Astrocyte (in vitro differentiated cells and primary cell): ENCODE results near the gene KCNAB1. TPM values are rescaled to one million over a fixed set of nuclear protein-coding genes. Genes with fewer than 3 reads are reported as not detected.

Source experiments
- DNase-seq: peaks from one replicate; pipeline ENCODE4 v3.0.0-alpha.2; 2010; ENCODE audit warnings: low read depth
- FAIRE-seq: peaks from 2 replicates; lab custom pipeline; 2011; peaks lifted over from hg19 to GRCh38; lab: Jason Lieb, UNC
- H2AFZ ChIP-seq: 2 replicates; pipeline ENCODE4 v1.6.0; 2012; ENCODE audit warnings: low read depth, low read length, inconsistent platforms
- H3K27ac ChIP-seq: 2 replicates; pipeline ENCODE4 v1.5.1; 2011; ENCODE audit warnings: low read depth, low read length, inconsistent platforms
- H3K27me3 ChIP-seq: 2 replicates; pipeline ENCODE4 v1.6.0; 2011; ENCODE audit warnings: low read length, inconsistent platforms; ENCODE audit not compliant: insufficient read depth
- H3K36me3 ChIP-seq: 2 replicates; pipeline ENCODE4 v1.5.1; 2011; ENCODE audit warnings: low read length, inconsistent platforms; ENCODE audit not compliant: insufficient read depth
- H3K4me1 ChIP-seq: 2 replicates; pipeline ENCODE4 v1.5.1; 2011; ENCODE audit warnings: low read length, inconsistent platforms; ENCODE audit not compliant: insufficient read depth
- H3K4me2 ChIP-seq: 2 replicates; pipeline ENCODE4 v1.6.0; 2012; ENCODE audit warnings: low read length, inconsistent platforms
- H3K4me3 ChIP-seq: 2 replicates; pipeline ENCODE4 v1.5.1; 2011; ENCODE audit warnings: low read depth, mild to moderate bottlenecking, low read length, inconsistent platforms; ENCODE audit not compliant: insufficient read depth
- H3K79me2 ChIP-seq: 2 replicates; pipeline ENCODE4 v1.6.0; 2012; ENCODE audit warnings: mild to moderate bottlenecking, low read length, inconsistent platforms; ENCODE audit not compliant: insufficient read depth
- H3K9ac ChIP-seq: 2 replicates; pipeline ENCODE4 v1.6.0; 2012; ENCODE audit warnings: mild to moderate bottlenecking, low read length, inconsistent platforms
- H3K9me3 ChIP-seq: 2 replicates; pipeline ENCODE4 v1.5.1; 2012; ENCODE audit warnings: low read depth, mild to moderate bottlenecking, low read length, inconsistent platforms; ENCODE audit not compliant: insufficient read depth
- H4K20me1 ChIP-seq: 2 replicates; pipeline ENCODE4 v1.6.0; 2012; ENCODE audit warnings: low read length, inconsistent platforms; ENCODE audit not compliant: insufficient read depth
- H3K27ac Mint-ChIP-seq: one replicate; pipeline ENCODE4 v1.8.0; 2021; ENCODE audit warnings: mild to moderate bottlenecking, mixed read lengths; ENCODE audit not compliant: unreplicated experiment
- H3K27me3 Mint-ChIP-seq: one replicate; pipeline ENCODE4 v1.8.0; 2021; ENCODE audit warnings: low read depth, mixed read lengths; ENCODE audit not compliant: unreplicated experiment
- H3K36me3 Mint-ChIP-seq: one replicate; pipeline ENCODE4 v1.8.0; 2021; ENCODE audit warnings: low read depth, mixed read lengths; ENCODE audit not compliant: unreplicated experiment
- H3K4me1 Mint-ChIP-seq: one replicate; pipeline ENCODE4 v1.8.0; 2021; ENCODE audit warnings: low read depth, mixed read lengths; ENCODE audit not compliant: unreplicated experiment
- H3K4me3 Mint-ChIP-seq: one replicate; pipeline ENCODE4 v1.8.0; 2021; ENCODE audit warnings: mild to moderate bottlenecking, moderate library complexity, mixed read lengths; ENCODE audit not compliant: unreplicated experiment
- H3K9me3 Mint-ChIP-seq: one replicate; pipeline ENCODE4 v1.8.0; 2021; ENCODE audit warnings: mild to moderate bottlenecking, mixed read lengths; ENCODE audit not compliant: unreplicated experiment
- CTCF ChIP-seq: IDR thresholded peaks from 2 replicates; pipeline ENCODE4 v1.5.1; 2011; ENCODE audit warnings: low read depth, mild to moderate bottlenecking, inconsistent platforms, low read length, moderate library complexity; ENCODE audit not compliant: insufficient read depth
- EZH2 ChIP-seq: IDR thresholded peaks from 2 replicates; pipeline ENCODE4 v1.6.1; 2012; ENCODE audit warnings: mild to moderate bottlenecking, low read length, inconsistent platforms; ENCODE audit not compliant: insufficient read depth
- total RNA-seq: library from RNA; stranded (reverse); gene quantifications from 2 replicates; pipeline ENCODE4 v1.2.1, GENCODE V29; 2021

The KCNAB1 gene
- total RNA-seq, 1 donor from 2014 or later = 0.30 TPM

- Mint-ChIP-seq H3K4me1 (no peaks in the 10 kb centered on the region), H3K4me3 (no peak overlapping the region), H3K27me3 (peaks cover 10% of the 10 kb centered on the region), H3K36me3 (no peaks in the 10 kb centered on the region), H3K9me3 (no peaks in the 10 kb centered on the region), H3K27ac (no peak overlapping the region)
- no peaks in the 10 kb centered on the region for H3K27me3 ChIP-seq
- no peak overlapping the region for H2AFZ ChIP-seq
- no peak for TF ChIP-seq EZH2
- no peak for TF ChIP-seq CTCF
- no peak for DNase-seq
- H3K4me3 ChIP-seq = no peak overlapping the region
- no peak overlapping the region for H3K9ac ChIP-seq
- no peak overlapping the region for H3K4me2 ChIP-seq
- FAIRE-seq = no peak
- no peaks in the 10 kb centered on the region for H3K36me3 ChIP-seq
- no peak overlapping the region for H3K27ac ChIP-seq
- H3K79me2 ChIP-seq = no peaks in the 10 kb centered on the region
- no peaks in the 10 kb centered on the region for H3K9me3 ChIP-seq
- no peaks in the 10 kb centered on the region for H3K4me1 ChIP-seq
- no peaks in the 10 kb centered on the region for H4K20me1 ChIP-seq
These were observed 228.7 kb downstream of the KCNAB1 start for GRCh38 chr3:156349111-156349510.

GRCh38 chr3:156349978-156350377 is 229.6 kb downstream of the KCNAB1 start:
- Histone ChIP-seq H3K27me3 (no peaks in the 10 kb centered on the region), H3K4me2 (no peak overlapping the region), H4K20me1 (no peaks in the 10 kb centered on the region), H3K4me3 (no peak overlapping the region), H3K79me2 (no peaks in the 10 kb centered on the region), H3K27ac (no peak overlapping the region), H2AFZ (no peak overlapping the region), H3K4me1 (no peaks in the 10 kb centered on the region), H3K36me3 (no peaks in the 10 kb centered on the region), H3K9me3 (no peaks in the 10 kb centered on the region), H3K9ac (no peak overlapping the region)
- no peak for TF ChIP-seq EZH2
- TF ChIP-seq CTCF = no peak
- Mint-ChIP-seq H3K4me3 (no peak overlapping the region), H3K4me1 (no peaks in the 10 kb centered on the region), H3K9me3 (no peaks in the 10 kb centered on the region), H3K27ac (no peak overlapping the region), H3K36me3 (no peaks in the 10 kb centered on the region), H3K27me3 (peaks cover 10% of the 10 kb centered on the region)
- FAIRE-seq = no peak
- DNase-seq = no peak

GRCh38 chr3:156350781-156351180 is 230.4 kb downstream of the KCNAB1 start:
- no peaks in the 10 kb centered on the region for H3K4me1 Mint-ChIP-seq
- Histone ChIP-seq H2AFZ (no peak overlapping the region), H3K9me3 (no peaks in the 10 kb centered on the region), H3K4me2 (no peak overlapping the region), H3K4me1 (no peaks in the 10 kb centered on the region), H3K79me2 (no peaks in the 10 kb centered on the region), H4K20me1 (no peaks in the 10 kb centered on the region), H3K27me3 (no peaks in the 10 kb centered on the region), H3K27ac (no peak overlapping the region), H3K9ac (no peak overlapping the region), H3K4me3 (no peak overlapping the region), H3K36me3 (no peaks in the 10 kb centered on the region)
- peaks cover 10% of the 10 kb centered on the region for H3K27me3 Mint-ChIP-seq
- H3K4me3 Mint-ChIP-seq = no peak overlapping the region
- TF ChIP-seq CTCF (no peak), EZH2 (no peak)
- H3K9me3 Mint-ChIP-seq = no peaks in the 10 kb centered on the region
- no peak overlapping the region for H3K27ac Mint-ChIP-seq
- no peak for FAIRE-seq
- H3K36me3 Mint-ChIP-seq = no peaks in the 10 kb centered on the region
- no peak for DNase-seq
